Trophoblast cell (in vitro differentiated cells and primary cell): ENCODE data around the gene LRG1.

Experiments
- DNase-seq, 2 donors: peaks; one replicate each; pipeline ENCODE4 v3.0.0-alpha.2; 2016
- H2AFZ ChIP-seq: 2 replicates; pipeline ENCODE4 v1.6.1; 2013; ENCODE audit warnings: low read length, moderate library complexity, mild to moderate bottlenecking; ENCODE audit not compliant: insufficient read depth, poor library complexity
- H2AK5ac ChIP-seq: 2 replicates; pipeline ENCODE4 v1.6.1; 2013; ENCODE audit warnings: mild to moderate bottlenecking, low read length
- H2BK120ac ChIP-seq: 2 replicates; pipeline ENCODE4 v1.6.1; 2013; ENCODE audit warnings: low read length, mild to moderate bottlenecking, moderate library complexity; ENCODE audit not compliant: insufficient read depth, poor library complexity
- H2BK12ac ChIP-seq: 2 replicates; pipeline ENCODE4 v1.6.1; 2013; ENCODE audit warnings: mild to moderate bottlenecking, low read length, moderate library complexity
- H2BK5ac ChIP-seq: 2 replicates; pipeline ENCODE4 v1.6.1; 2013; ENCODE audit warnings: low read length, low read depth, moderate library complexity, mild to moderate bottlenecking; ENCODE audit not compliant: poor library complexity
- H3K14ac ChIP-seq: 2 replicates; pipeline ENCODE4 v1.6.1; 2013; ENCODE audit warnings: mild to moderate bottlenecking, low read length
- H3K18ac ChIP-seq: 2 replicates; pipeline ENCODE4 v1.6.1; 2013; ENCODE audit warnings: mild to moderate bottlenecking, low read length
- H3K23ac ChIP-seq: 2 replicates; pipeline ENCODE4 v1.6.1; 2013; ENCODE audit warnings: low read length
- H3K27ac ChIP-seq: 2 replicates; pipeline ENCODE4 v1.5.1; 2013; ENCODE audit warnings: low read depth, mild to moderate bottlenecking, inconsistent platforms, low read length, moderate library complexity
- H3K27me3 ChIP-seq: 2 replicates; pipeline ENCODE4 v1.6.1; 2013; ENCODE audit warnings: inconsistent platforms, mild to moderate bottlenecking, low read length, moderate library complexity; ENCODE audit not compliant: insufficient read depth
- H3K36me3 ChIP-seq, 2 experiments: 1 replicate in 1 of 2; 2 replicates in 1 of 2; pipeline ENCODE4 v1.6.1; 2013; ENCODE audit warnings: low read length in 2 of 2, mild to moderate bottlenecking in 2 of 2, moderate library complexity in 1 of 2; ENCODE audit not compliant: insufficient read depth in 2 of 2, control insufficient read depth in 1 of 2
- H3K4ac ChIP-seq: 2 replicates; pipeline ENCODE4 v1.6.1; 2013; ENCODE audit warnings: low read depth, mild to moderate bottlenecking, low read length, moderate library complexity
- H3K4me1 ChIP-seq, 2 experiments: 1 replicate in 1 of 2; 2 replicates in 1 of 2; pipeline ENCODE4 v1.6.1; 2013; ENCODE audit warnings: low read length in 2 of 2, mild to moderate bottlenecking in 2 of 2, moderate library complexity in 1 of 2; ENCODE audit not compliant: insufficient read depth in 2 of 2, control insufficient read depth in 1 of 2
- H3K4me2 ChIP-seq: 2 replicates; pipeline ENCODE4 v1.6.1; 2013; ENCODE audit warnings: inconsistent platforms, mild to moderate bottlenecking, low read length, moderate library complexity
- H3K4me3 ChIP-seq: 2 replicates; pipeline ENCODE4 v1.5.1; 2013; ENCODE audit warnings: mild to moderate bottlenecking, low read depth, low read length, inconsistent platforms
- H3K79me1 ChIP-seq: one replicate; pipeline ENCODE4 v1.6.1; 2013; ENCODE audit warnings: low read length
- H3K79me2 ChIP-seq: 2 replicates; pipeline ENCODE4 v1.6.1; 2013; ENCODE audit warnings: low read length, mild to moderate bottlenecking; ENCODE audit not compliant: control insufficient read depth, insufficient read depth, poor library complexity
- H3K9ac ChIP-seq: 2 replicates; pipeline ENCODE4 v1.6.1; 2013; ENCODE audit warnings: mild to moderate bottlenecking, low read length
- H3K9me3 ChIP-seq: 2 replicates; pipeline ENCODE4 v1.6.1; 2013; ENCODE audit warnings: low read depth, mild to moderate bottlenecking, control low read depth, inconsistent platforms, low read length; ENCODE audit not compliant: insufficient read depth
- H4K12ac ChIP-seq: 2 replicates; pipeline ENCODE4 v1.6.1; 2013; ENCODE audit warnings: low read depth, mild to moderate bottlenecking, low read length, moderate library complexity
- H4K8ac ChIP-seq: 2 replicates; pipeline ENCODE4 v1.6.1; 2013; ENCODE audit warnings: low read depth, mild to moderate bottlenecking, low read length, moderate library complexity
- H4K91ac ChIP-seq: one replicate; pipeline ENCODE4 v1.6.1; 2013; ENCODE audit warnings: low read depth, mild to moderate bottlenecking, low read length, moderate library complexity
- WGBS: extraction: QIAGEN DNeasy Blood & Tissue Kit; methylation state at CpG from one replicate; pipeline ENCODE4 v1.1.7; 2013; ENCODE audit warnings: missing lambda C conversion rate; ENCODE audit not compliant: insufficient read length, insufficient coverage; ENCODE audit errors: extremely low coverage; 5-methylcytosine and 5-hydroxymethylcytosine counted together

Gene LRG1

GRCh38 chr19:4487572-4487971 is 52.3 kb downstream of the LRG1 start:
- Histone ChIP-seq H3K9me3 (peaks cover 7% of the 10 kb centered on the region), H3K36me3 (peaks cover 57 to 59% of the 10 kb centered on the region in 2 experiments), H3K79me2 (no peaks in the 10 kb centered on the region), H3K18ac (no peak overlapping the region), H3K4me3 (no peak overlapping the region), H3K23ac (no peak overlapping the region), H3K9ac (no peak overlapping the region), H3K4me1 (no peaks in the 10 kb centered on the region), H2BK5ac (no peak overlapping the region), H3K27ac (no peak overlapping the region), H4K8ac (no peak overlapping the region), H3K4ac (no peak overlapping the region), H3K27me3 (no peaks in the 10 kb centered on the region), H4K12ac (no peak overlapping the region), H3K79me1 (no peaks in the 10 kb centered on the region), H3K4me2 (no peak overlapping the region), H2BK12ac (no peak overlapping the region), H4K91ac (no peak overlapping the region), H2AFZ (no peak overlapping the region), H3K14ac (no peak overlapping the region), H2AK5ac (no peak overlapping the region), H2BK120ac (no peak overlapping the region)
- no peak for DNase-seq
- no CpG with 5 or more reads among the region's 11 CpGs for WGBS
